Measurements from ENCODE around the gene SSH2. TPM values are rescaled to one million over a fixed set of nuclear protein-coding genes. Genes with fewer than 3 reads are reported as not detected.

Gene SSH2
- total and polyA plus RNA-seq, 2 donors (not counting 1 experiment from before 2014, with no cell fraction given): 51.5 to 183 TPM

- no peaks in the 10 kb centered on the region for H3K27me3 Mint-ChIP-seq
- H3K27ac Mint-ChIP-seq: peak overlapping the region; percentile 87
- intact Hi-C loops (cut with micrococcal nuclease): loop anchor here (1.0 to 2.0 kb wide), 8 partner anchors 11 to 441 kb away; partner anchors contain the start of genes SSH2 and TP53I13
- no peak overlapping the region for H3K4me3 Mint-ChIP-seq
- Histone ChIP-seq H3K4me1 (ENCODE audit: control insufficient read depth in 2 of 2, insufficient read depth in 2 of 2, low read length in 2 of 2) (peaks cover 19 to 23% of the 10 kb centered on the region in 2 donors), H3K4me3 (ENCODE audit: control extremely low read depth in 1 of 5, extremely low read depth in 1 of 5, insufficient read depth in 1 of 5, low read depth in 2 of 5, low read length in 4 of 5) (no peak overlapping the region), H2AFZ (ENCODE audit: insufficient read depth, low read depth, low read length, poor library complexity, severe bottlenecking) (no peak overlapping the region), H4K20me1 (ENCODE audit: control insufficient read depth, insufficient read depth, low read length, poor library complexity, severe bottlenecking) (peaks cover 48% of the 10 kb centered on the region), H3K79me2 (ENCODE audit: control insufficient read depth, insufficient read depth, low read length) (peaks cover 50% of the 10 kb centered on the region), H3K9me3 (ENCODE audit: control extremely low read depth in 1 of 3, control insufficient read depth in 2 of 3, insufficient read depth in 1 of 3, low read length in 2 of 3) (no peaks in the 10 kb centered on the region), H3K36me3 (replicated peaks in 1 of 2; ENCODE audit: control extremely low read depth in 1 of 2, control insufficient read depth in 1 of 2, extremely low read depth in 1 of 2, insufficient read depth in 2 of 2, low read length in 1 of 2) (peaks cover 0 to 64% of the 10 kb centered on the region in 2 experiments), H3K27me3 (replicated peaks in 1 of 4; ENCODE audit: control extremely low read depth in 1 of 4, control insufficient read depth in 3 of 4, insufficient read depth in 4 of 4, low read length in 3 of 4) (no peaks in the 10 kb centered on the region), H3K27ac (ENCODE audit: low read length in 2 of 2) (no peak overlapping the region), H3K4me2 (replicated peaks; ENCODE audit: low read depth, low read length, poor library complexity, severe bottlenecking) (no peak overlapping the region), H3K9ac (ENCODE audit: low read length) (no peak overlapping the region)
- TF ChIP-seq EZH2 (IDR thresholded peaks at IDR 0.05; ENCODE audit: borderline replicate concordance, insufficient read depth, low read depth, low read length, poor library complexity, severe bottlenecking): no peak
- peak; percentile 79 for TF ChIP-seq CTCF (IDR thresholded peaks at IDR 0.05)
- peaks cover 27% of the 10 kb centered on the region for H3K4me1 Mint-ChIP-seq
- DNase-seq (peak; percentile 93), ATAC-seq (ENCODE audit: low read depth) (peak; percentile 96)
- no peaks in the 10 kb centered on the region for H3K9me3 Mint-ChIP-seq (ENCODE audit: insufficient read depth)
- ChIA-PET CTCF (interaction anchor here (0.6 to 24.3 kb wide), 22 partner anchors 8 to 516 kb away, joined by 3 to 336 read pairs (median 4); partner anchors contain the start of genes ABHD15, ANKRD13B, SSH2 and TP53I13), POLR2A (interaction anchor here (0.7 to 4.4 kb wide), 5 partner anchors 8 to 351 kb away, joined by 3 to 18 read pairs (median 3); partner anchors contain the start of gene ANKRD13B)
- WGBS (ENCODE audit: insufficient coverage): 50% methylated on average over 8 of the region's 15 CpGs
Observed at GRCh38 chr17:29579866-29580771, 349.9 kb downstream of the SSH2 start.

All from B cell (primary cell).